HG02798 (cell line): ENCODE results near the gene MUTYH.

Experiments
- ATAC-seq: cut with Tn5 transposase; IDR thresholded peaks from one replicate; pipeline ENCODE4 v1.9.1; 2021; ENCODE audit warnings: mild to moderate bottlenecking; ENCODE audit not compliant: unreplicated experiment, poor library complexity

The MUTYH gene

GRCh38 chr1:45351508-45351907, 11.3 kb upstream of the MUTYH start:
- ATAC-seq, result no peak

GRCh38 chr1:45348966-45349677, 8.9 kb upstream of the MUTYH start:
- ATAC-seq, result no peak

- no peak for ATAC-seq
These were observed 8.3 kb upstream of the MUTYH start for GRCh38 chr1:45348609-45348965.

- ATAC-seq, result no peak
These were observed 7.8 kb upstream of the MUTYH start for GRCh38 chr1:45348020-45348419.

GRCh38 chr1:45346473-45346872, 6.2 kb upstream of the MUTYH start:
- no peak for ATAC-seq

GRCh38 chr1:45345014-45345413, 4.8 kb upstream of the MUTYH start:
- ATAC-seq, result no peak

- no peak for ATAC-seq
These were observed 4.3 kb upstream of the MUTYH start for GRCh38 chr1:45344499-45344898.

- no peak for ATAC-seq
These were observed 701 bp upstream of the MUTYH start for GRCh38 chr1:45340816-45341466.

GRCh38 chr1:45337630-45338325, 2.5 kb downstream of the MUTYH start:
- ATAC-seq, result no peak

GRCh38 chr1:45335855-45336324, 4.3 kb downstream of the MUTYH start:
- no peak for ATAC-seq

GRCh38 chr1:45334308-45335245, 5.7 kb downstream of the MUTYH start:
- ATAC-seq, result no peak

GRCh38 chr1:45332346-45332720, 7.9 kb downstream of the MUTYH start:
- no peak for ATAC-seq

GRCh38 chr1:45331436-45332345, 8.5 kb downstream of the MUTYH start:
- no peak for ATAC-seq

- ATAC-seq, result no peak
These were observed 10.8 kb downstream of the MUTYH start for GRCh38 chr1:45329445-45329844.

GRCh38 chr1:45328680-45329079, 11.6 kb downstream of the MUTYH start:
- ATAC-seq, result no peak

- ATAC-seq, result no peak
These were observed 12.4 kb downstream of the MUTYH start for GRCh38 chr1:45327644-45328515.

- ATAC-seq, result no peak
These were observed 13.3 kb downstream of the MUTYH start, which contains the start of gene HPDL for GRCh38 chr1:45326627-45327623. Gene HPDL, plus strand, starts transcription at chr1:45326895. Its CDS starts 254 bp downstream, at chr1:45327149.
